Retina (tissue), 1 donor: ENCODE results near the gene GAB2.
"Not testable (repeated sequence)": the region's sequence is repeated elsewhere in the genome, so short reads cannot be mapped to it uniquely, and the experiment has no call there.

ENCODE experiments used
- DNase-seq: peaks from one replicate; pipeline ENCODE4 v3.0.0-alpha.2; 2016

GAB2 gene

DNA sequence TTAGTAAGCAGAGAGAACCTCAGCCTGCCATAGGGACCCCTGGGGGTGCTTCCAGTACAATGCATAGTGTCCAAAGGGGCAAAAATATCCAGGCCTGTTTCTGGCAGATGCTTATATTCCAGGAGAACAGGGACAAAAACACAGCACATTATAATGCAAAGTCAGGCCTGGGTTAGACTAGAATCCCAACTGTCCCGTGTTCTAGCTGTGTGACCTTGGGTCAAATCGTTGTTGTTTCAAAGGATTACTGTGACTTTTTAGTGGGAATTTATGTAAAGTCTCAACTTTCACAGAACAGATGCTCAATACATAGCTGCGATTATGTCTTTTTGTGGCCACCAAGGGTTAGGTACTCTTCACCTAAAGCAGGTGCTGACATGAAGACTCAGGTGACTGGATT is 142.9 kb downstream of the GAB2 start:
- no peak for DNase-seq

DNA sequence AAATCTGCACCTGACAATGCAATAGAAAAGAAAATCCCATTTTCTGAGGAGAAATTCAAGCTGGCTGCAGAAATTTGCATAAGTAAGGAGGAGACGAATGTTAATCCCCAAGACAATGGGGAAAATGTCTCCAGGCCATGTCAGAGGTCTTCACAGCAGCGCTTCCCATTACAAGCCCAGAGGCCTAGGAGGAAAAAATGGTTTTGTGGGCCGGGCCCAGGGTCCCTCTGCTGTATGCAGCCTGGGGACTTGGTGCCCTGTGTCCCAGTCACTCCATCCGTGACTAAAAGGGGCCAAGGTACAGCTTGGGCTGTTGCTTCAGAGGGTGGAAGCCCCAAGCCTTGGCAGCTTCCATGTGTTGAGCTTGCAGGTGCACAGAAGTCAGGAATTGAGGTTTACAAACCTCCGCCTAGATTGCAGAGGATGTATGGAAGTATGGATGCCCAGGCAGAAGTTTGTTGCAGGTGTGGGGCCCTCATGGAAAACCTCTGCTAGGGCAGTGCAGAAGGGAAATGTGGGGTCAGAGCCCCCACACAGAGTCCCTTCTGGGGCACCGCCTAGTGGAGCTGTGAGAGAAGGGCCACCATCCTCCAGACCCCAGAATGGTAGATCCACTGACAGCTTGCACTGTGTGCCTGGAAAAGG is 144.9 kb downstream of the GAB2 start:
- not testable (repeated sequence) for DNase-seq

DNA sequence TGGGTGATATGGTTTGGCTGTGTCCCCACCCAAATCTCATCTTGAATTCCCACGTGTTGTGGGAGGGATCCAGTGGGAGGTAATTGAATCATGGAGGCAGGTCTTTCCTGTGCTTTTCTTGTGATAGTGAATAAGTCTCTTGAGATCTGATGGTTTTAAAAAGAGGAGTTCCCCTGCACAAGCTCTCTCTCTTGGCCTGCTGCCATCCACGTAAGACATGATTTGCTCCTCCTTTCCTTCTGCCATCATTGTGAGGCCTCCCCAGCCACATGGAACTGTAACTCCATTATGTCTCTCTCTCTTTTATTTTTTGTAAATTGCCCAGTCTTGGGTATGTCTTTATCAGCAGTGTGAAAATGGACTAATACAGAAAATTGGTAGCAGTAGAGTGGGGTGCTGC is 145.8 kb downstream of the GAB2 start:
- not testable (repeated sequence) for DNase-seq

DNA sequence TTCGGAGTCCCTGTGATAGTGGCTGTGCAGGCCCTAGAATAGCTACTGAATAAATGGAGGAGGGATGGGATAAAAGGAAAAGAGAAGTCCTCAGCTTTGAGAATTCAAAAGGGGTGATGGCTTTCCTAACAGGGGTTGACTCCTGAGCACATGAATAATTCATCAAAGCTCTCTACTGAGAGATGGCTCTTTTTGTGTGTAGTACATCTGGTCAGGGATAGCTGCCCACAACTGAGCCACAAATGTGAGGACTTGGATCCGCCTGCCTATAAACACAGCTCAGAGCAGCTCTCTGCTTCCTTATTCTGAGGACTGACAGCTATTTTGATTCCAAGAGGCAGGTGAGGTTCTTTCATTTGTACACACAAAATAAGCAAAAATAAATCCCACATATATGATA is 146.6 kb downstream of the GAB2 start:
- peak; percentile 32 for DNase-seq

GRCh38 chr11:78269806-78270205 is 147.8 kb downstream of the GAB2 start:
- no peak for DNase-seq

- DNase-seq = no peak
Observed at GRCh38 chr11:78268591-78269410, 148.8 kb downstream of the GAB2 start.

DNA sequence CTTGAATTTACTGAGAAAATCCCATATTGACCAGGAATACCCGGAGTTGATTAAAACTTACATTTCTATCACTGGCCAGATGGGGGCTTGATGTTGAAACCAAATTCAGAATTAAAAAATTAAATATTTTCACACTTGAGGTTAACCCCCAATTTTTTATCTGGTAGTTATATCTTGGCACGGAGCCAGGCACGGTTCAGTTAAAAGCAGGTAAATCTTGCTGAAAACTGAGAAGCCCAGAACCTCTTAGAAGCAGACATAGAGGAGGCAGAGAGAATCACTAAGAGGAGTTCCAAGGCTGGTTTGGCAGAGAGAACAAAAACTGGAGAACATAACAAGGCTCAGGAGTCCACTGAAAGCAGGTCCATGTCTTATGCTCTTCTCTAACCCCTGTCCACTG is 151.2 kb downstream of the GAB2 start:
- DNase-seq = no peak

- no peak for DNase-seq
Observed at GRCh38 chr11:78265326-78265725, 152.3 kb downstream of the GAB2 start.

DNA sequence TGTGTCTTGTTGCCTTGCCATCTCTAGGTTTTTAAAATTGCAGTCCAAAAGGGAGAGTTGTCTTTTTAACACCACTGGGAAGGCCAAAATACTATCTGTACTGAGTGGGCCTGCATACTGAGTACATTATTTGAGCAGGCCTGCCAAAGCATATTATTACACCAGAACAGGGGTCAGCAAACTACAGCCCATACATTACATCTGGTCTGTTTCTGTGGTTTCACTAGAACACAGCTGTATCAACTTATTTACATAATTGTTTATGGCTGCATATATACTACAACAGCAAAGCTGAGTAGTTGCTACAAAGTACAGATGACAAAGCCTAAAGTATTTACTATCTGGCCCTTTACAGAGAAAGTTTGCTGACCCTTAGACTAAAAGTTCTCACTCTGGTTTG is 154.9 kb downstream of the GAB2 start:
- DNase-seq = no peak

GRCh38 chr11:78262238-78262637 is 155.4 kb downstream of the GAB2 start:
- DNase-seq = no peak

DNA sequence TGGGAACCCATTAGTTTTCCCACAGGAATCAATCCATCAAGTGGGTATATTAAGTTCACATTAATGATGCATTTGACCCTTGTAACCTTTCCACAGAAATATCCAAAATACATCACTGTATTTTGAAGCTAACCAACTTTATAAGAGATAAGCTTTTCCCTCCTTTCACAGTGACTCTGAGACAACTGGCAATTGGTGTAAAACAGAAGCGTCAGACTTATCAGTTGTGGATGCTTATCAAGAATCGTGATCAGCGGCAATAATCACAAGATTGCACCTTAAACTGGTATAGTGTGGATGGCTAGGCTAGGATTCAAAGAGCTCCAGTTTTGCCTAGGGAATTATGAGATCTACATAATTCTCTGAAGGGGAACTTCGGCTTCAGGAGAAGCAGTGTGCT is 155.8 kb downstream of the GAB2 start:
- DNase-seq = no peak

DNA sequence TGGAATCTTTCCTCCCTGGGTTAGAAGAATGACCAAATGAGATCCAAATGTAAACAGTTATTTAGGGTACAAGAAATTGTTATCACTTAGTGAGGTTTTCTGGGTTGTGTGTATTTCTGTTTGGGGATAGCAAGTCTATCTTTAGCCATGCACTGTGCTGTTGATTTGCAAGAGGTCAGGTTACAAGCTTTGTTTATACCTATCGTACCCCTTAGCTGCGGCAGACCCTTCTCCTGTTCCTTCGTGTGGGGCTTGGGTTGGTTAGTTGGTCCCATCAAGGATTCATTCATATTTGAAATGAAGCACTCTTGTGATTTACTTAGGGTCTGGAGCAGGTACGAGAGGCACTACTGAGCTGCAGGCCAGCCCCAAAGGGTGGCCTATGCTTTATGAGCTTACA is 156.3 kb downstream of the GAB2 start:
- DNase-seq = no peak

GRCh38 chr11:78259777-78260487 is 157.7 kb downstream of the GAB2 start:
- no peak for DNase-seq

- DNase-seq = no peak
Observed at GRCh38 chr11:78257654-78258053, 160.0 kb downstream of the GAB2 start.

GRCh38 chr11:78256962-78257361 is 160.7 kb downstream of the GAB2 start:
- DNase-seq = no peak

DNA sequence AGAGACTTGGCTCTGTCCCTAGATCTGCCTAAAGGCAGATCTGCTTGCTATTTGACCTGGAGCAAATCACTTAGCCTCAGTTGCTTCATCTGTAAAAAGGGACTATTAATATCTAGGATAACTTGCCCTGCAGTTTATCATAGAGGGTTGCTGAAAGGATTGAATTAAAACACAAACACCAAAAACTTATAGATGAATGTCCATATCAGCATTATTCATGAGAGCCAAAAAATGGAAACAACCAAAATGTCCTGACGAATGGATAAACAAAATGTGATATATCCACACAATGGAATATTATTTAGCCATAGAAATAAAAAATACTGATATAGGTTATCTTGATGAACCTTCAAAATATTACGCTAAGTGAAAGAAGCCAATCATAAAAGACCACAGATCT is 161.7 kb downstream of the GAB2 start:
- DNase-seq = no peak

DNA sequence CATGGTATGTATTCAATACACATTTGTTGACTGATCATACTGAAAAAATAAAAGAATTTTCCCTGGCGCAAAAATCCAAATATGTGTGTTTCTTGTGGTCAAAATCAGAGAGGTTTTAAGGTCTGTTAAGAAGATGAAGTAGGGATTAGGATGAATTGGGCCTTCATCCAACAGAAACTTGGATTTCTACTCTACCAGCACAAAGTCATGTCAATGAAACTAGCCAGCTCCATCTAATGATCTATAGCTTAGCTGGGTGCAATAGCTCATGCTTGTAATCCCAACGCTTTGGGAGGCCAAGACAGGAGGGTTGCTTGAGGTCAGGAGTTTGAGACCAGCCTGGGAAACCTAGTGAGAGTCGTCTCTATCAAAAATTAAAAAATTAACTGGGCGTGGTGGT is 163.4 kb downstream of the GAB2 start:
- no peak for DNase-seq

GRCh38 chr11:78253797-78254196 is 163.8 kb downstream of the GAB2 start:
- no peak for DNase-seq

- peak; percentile 33 for DNase-seq
Observed at GRCh38 chr11:78251083-78251775, 166.4 kb downstream of the GAB2 start.

DNA sequence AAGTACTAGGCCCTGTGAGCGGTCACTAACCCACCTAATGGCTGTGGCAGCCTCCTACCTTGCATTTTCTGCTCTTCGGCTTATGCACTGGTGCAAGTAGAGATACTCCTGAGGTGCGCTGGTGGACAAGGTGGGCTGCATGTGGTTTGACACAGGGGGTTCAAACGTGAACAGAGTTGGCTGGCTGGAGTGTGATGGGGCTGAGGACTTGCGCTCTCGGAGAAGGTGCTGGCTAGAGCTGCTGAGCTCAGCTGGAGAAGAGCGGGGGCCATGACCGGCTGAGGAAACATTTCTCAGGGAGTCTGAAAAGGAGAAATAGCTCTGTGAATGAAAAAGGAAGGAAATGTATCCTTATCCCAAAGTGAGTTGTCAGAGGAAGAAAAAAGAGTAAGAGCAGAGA is 167.5 kb downstream of the GAB2 start:
- DNase-seq = no peak

DNA sequence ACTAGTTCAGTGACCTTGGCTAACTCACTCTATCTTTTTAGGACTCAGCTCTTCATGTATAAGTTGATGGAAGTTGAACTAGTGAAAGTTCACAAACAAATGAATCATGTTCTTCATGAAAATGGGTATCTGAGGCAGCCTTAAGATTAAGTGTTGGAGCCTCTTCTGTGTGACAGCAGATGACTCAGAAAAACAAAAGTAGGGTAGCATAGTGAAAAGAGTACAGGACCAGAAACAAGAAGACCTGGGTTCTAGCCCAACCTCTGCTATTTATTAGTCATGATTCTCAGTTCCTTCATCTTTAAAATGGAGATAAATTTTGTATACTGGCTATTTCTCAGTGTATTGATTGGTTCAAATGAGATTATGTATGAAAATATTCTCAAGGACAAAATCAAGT is 168.7 kb downstream of the GAB2 start:
- DNase-seq = no peak

DNA sequence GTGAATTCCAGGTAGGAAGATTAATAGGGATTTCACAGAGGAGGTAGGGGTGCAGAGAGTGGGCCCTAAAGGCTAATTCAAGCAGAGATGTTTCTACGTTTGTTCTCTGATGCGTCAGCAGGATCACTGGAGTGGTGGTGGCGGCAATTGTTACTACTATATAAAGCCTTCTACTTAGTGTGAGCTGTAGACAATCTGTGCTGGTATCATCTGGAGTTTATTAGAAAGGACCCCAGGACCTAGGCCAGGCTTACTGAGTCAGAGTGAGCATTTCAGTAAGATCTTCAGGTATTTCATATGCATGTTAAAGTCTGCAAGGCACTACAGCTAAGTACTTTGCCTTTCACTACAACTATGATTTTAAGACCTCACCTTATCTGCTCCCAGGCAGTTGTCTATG is 169.4 kb downstream of the GAB2 start:
- no peak for DNase-seq

- no peak for DNase-seq
Observed at GRCh38 chr11:78244546-78245255, 172.9 kb downstream of the GAB2 start.
